Liver (tissue), 9 donors: Measurements from ENCODE around the gene PARD3. TPM values are rescaled to one million over a fixed set of nuclear protein-coding genes. Genes with fewer than 3 reads are reported as not detected.

ENCODE experiments used
- DNase-seq: peaks from one replicate; pipeline ENCODE4 v3.0.0-alpha.2; 2017; ENCODE audit warnings: low spot score
- H3K27ac ChIP-seq, 2 donors: one replicate each; pipeline ENCODE4 v1.7.0; 2013; ENCODE audit warnings: inconsistent platforms in 2 of 2, low read length in 2 of 2, control low read depth in 1 of 2, low read depth in 1 of 2, mild to moderate bottlenecking in 1 of 2
- H3K27me3 ChIP-seq, 4 donors: one replicate each; pipeline versions ENCODE4 v1.6.1 to v1.7.0; 2013; ENCODE audit warnings: low read length in 3 of 4, inconsistent platforms in 1 of 4, mild to moderate bottlenecking in 1 of 4, moderate library complexity in 1 of 4; ENCODE audit not compliant: control insufficient read depth in 4 of 4, insufficient read depth in 4 of 4
- H3K36me3 ChIP-seq, 4 donors: one replicate each; pipeline versions ENCODE4 v1.6.1 to v1.7.0; 2013; ENCODE audit warnings: low read length in 3 of 4, mild to moderate bottlenecking in 3 of 4, low read depth in 1 of 4, moderate library complexity in 1 of 4; ENCODE audit not compliant: control insufficient read depth in 4 of 4, insufficient read depth in 3 of 4
- H3K4me1 ChIP-seq, 4 donors: one replicate each; pipeline versions ENCODE4 v1.6.1 to v1.7.0; 2013; ENCODE audit warnings: low read length in 3 of 4, mild to moderate bottlenecking in 3 of 4, moderate library complexity in 1 of 4; ENCODE audit not compliant: control insufficient read depth in 4 of 4, insufficient read depth in 4 of 4
- H3K4me3 ChIP-seq, 3 donors: one replicate each; pipeline versions ENCODE4 v1.6.1 to v1.7.0; 2013; ENCODE audit warnings: low read length in 3 of 3, control low read depth in 1 of 3, low read depth in 1 of 3, mild to moderate bottlenecking in 1 of 3
- H3K9ac ChIP-seq, 2 donors: one replicate each; pipeline ENCODE4 v1.7.0; 2013; ENCODE audit warnings: low read length in 2 of 2, mild to moderate bottlenecking in 2 of 2, moderate library complexity in 2 of 2, control low read depth in 1 of 2, low read depth in 1 of 2
- H3K9me3 ChIP-seq, 4 donors: one replicate each; pipeline versions ENCODE4 v1.6.1 to v1.7.0; 2013; ENCODE audit warnings: low read length in 3 of 4; ENCODE audit not compliant: control insufficient read depth in 4 of 4
- ATF3 ChIP-seq: IDR thresholded peaks from 2 replicates; pipeline ENCODE4 v1.6.1; 2016; ENCODE audit warnings: antibody characterized with exemption
- CTCF ChIP-seq: fragments of 150-350 bp; IDR thresholded peaks from 2 replicates; pipeline ENCODE4 v1.5.1; 2017; ENCODE audit warnings: improper control_type of control experiment, low read depth, low read length; ENCODE audit not compliant: missing input control
- EGR1 ChIP-seq, 2 donors: IDR thresholded peaks; 2 replicates each; pipeline ENCODE4 v1.6.1; 2016 to 2018; ENCODE audit warnings: antibody characterized with exemption in 2 of 2, low read depth in 2 of 2
- FOXA1 ChIP-seq: IDR thresholded peaks from 2 replicates; pipeline ENCODE4 v1.6.1; 2016; ENCODE audit warnings: antibody characterized with exemption
- FOXA2 ChIP-seq: IDR thresholded peaks from 2 replicates; pipeline ENCODE4 v1.6.1; 2016; ENCODE audit warnings: antibody characterized with exemption
- HNF4A ChIP-seq, 2 donors: conservative IDR thresholded peaks; 2 replicates each; pipeline ENCODE4 v1.6.1; 2016; ENCODE audit warnings: antibody characterized with exemption in 2 of 2, mild to moderate bottlenecking in 2 of 2
- HNF4G ChIP-seq: IDR thresholded peaks from 2 replicates; pipeline ENCODE4 v1.6.1; 2016; ENCODE audit warnings: antibody characterized with exemption
- JUND ChIP-seq, 2 donors: IDR thresholded peaks; 2 replicates each; pipeline ENCODE4 v1.6.1; 2016; ENCODE audit warnings: antibody characterized with exemption in 2 of 2
- MAX ChIP-seq: IDR thresholded peaks from 2 replicates; pipeline ENCODE4 v1.6.1; 2016; ENCODE audit warnings: antibody characterized with exemption
- NR2F2 ChIP-seq: IDR thresholded peaks from 2 replicates; pipeline ENCODE4 v1.6.1; 2016; ENCODE audit warnings: antibody characterized with exemption
- RAD21 ChIP-seq, 2 donors: IDR thresholded peaks; 2 replicates each; pipeline ENCODE4 v1.6.1; 2016; ENCODE audit warnings: antibody characterized with exemption in 2 of 2, mild to moderate bottlenecking in 2 of 2
- REST ChIP-seq: IDR thresholded peaks from 2 replicates; pipeline ENCODE4 v1.6.1; 2016; ENCODE audit warnings: antibody characterized with exemption, mild to moderate bottlenecking
- RXRA ChIP-seq, 2 donors: IDR thresholded peaks; 2 replicates each; pipeline ENCODE4 v1.6.1; 2017 to 2018; ENCODE audit warnings: antibody characterized with exemption in 2 of 2, mild to moderate bottlenecking in 1 of 2
- SP1 ChIP-seq: IDR thresholded peaks from 2 replicates; pipeline ENCODE4 v1.6.1; 2018; ENCODE audit warnings: antibody characterized with exemption, mild to moderate bottlenecking
- TAF1 ChIP-seq: conservative IDR thresholded peaks from 2 replicates; pipeline ENCODE4 v1.6.1; 2016; ENCODE audit warnings: antibody characterized with exemption, mild to moderate bottlenecking
- YY1 ChIP-seq: IDR thresholded peaks from 2 replicates; pipeline ENCODE4 v1.6.1; 2016; ENCODE audit warnings: antibody characterized with exemption, mild to moderate bottlenecking
- ZBTB33 ChIP-seq: IDR thresholded peaks from 2 replicates; pipeline ENCODE4 v1.6.1; 2016; ENCODE audit warnings: antibody characterized with exemption
- WGBS: extraction: QIAGEN DNeasy Blood & Tissue Kit; methylation state at CpG from one replicate; pipeline ENCODE4 v1.1.7; 2013; 5-methylcytosine and 5-hydroxymethylcytosine counted together
- polyA plus RNA-seq, 2 donors: library from polyadenylated mRNA; stranded (reverse) in 1 of 2; unstranded in 1 of 2; fragments of 200-250 nt in 1 of 2; fragments of >200 nt in 1 of 2; fragmentation: Nextera tagmentation in 1 of 2; extraction: Ambion mirVana in 1 of 2; gene quantifications; one replicate each; pipeline versions ENCODE4 v1.2.1 to v1.2.3, GENCODE V29; 2013 to 2015
- total RNA-seq, 2 donors: library from RNA; depleted of rRNA; stranded (reverse); fragments of >200 nt; gene quantifications; one replicate each; pipeline ENCODE4 v1.2.3, GENCODE V29; 2014
- donor health status: healthy.
- donor health status: healthy.
- donor health status: healthy.
- donor health status: healthy.
- donor health status: healthy.

Gene PARD3
- total and polyA plus RNA-seq, 4 donors = 12.3 to 43.8 (median 13.5) TPM

GRCh38 chr10:34505338-34505737 is 309.8 kb downstream of the PARD3 start:
- H3K9ac ChIP-seq = no peak overlapping the region
- H3K9me3 ChIP-seq = no peaks in the 10 kb centered on the region
- peaks cover 2 to 8% (median 6%) of the 10 kb centered on the region in 4 donors for H3K4me1 ChIP-seq
- H3K36me3 ChIP-seq = no peaks in the 10 kb centered on the region
- DNase-seq = no peak
- H3K4me3 ChIP-seq = no peak overlapping the region
- no peak overlapping the region for H3K27ac ChIP-seq
- WGBS = 94% methylated on average over 2 of the region's 2 CpGs
- TF ChIP-seq REST (no peak), ATF3 (no peak), CTCF (no peak), NR2F2 (no peak), ZBTB33 (no peak), SP1 (no peak), RXRA (IDR thresholded peaks at IDR 0.05) (no peak), HNF4A (conservative IDR thresholded peaks at IDR 0.05) (no peak), RAD21 (IDR thresholded peaks at IDR 0.05) (no peak), FOXA1 (no peak), YY1 (no peak), HNF4G (no peak), FOXA2 (no peak), EGR1 (IDR thresholded peaks at IDR 0.05; ENCODE audit: low read depth in 2 of 2) (no peak), MAX (no peak), TAF1 (no peak)
- no peaks in the 10 kb centered on the region for H3K27me3 ChIP-seq

- no peak overlapping the region for H3K27ac ChIP-seq
- peaks cover 2 to 8% (median 6%) of the 10 kb centered on the region in 4 donors for H3K4me1 ChIP-seq
- DNase-seq = no peak
- no peak overlapping the region for H3K9ac ChIP-seq
- no peaks in the 10 kb centered on the region for H3K27me3 ChIP-seq
- no peaks in the 10 kb centered on the region for H3K36me3 ChIP-seq
- H3K4me3 ChIP-seq = no peak overlapping the region
- TF ChIP-seq HNF4G = no peak
- TF ChIP-seq NR2F2 = no peak
- no peak for TF ChIP-seq TAF1
- no peak for TF ChIP-seq HNF4A (conservative IDR thresholded peaks at IDR 0.05)
- TF ChIP-seq YY1 = no peak
- TF ChIP-seq MAX = no peak
- peak in 1 of 2 donors; percentile 14 for TF ChIP-seq JUND (IDR thresholded peaks at IDR 0.05)
- 38% methylated on average over 3 of the region's 3 CpGs for WGBS
- H3K9me3 ChIP-seq = no peaks in the 10 kb centered on the region
These were observed 310.6 kb downstream of the PARD3 start for GRCh38 chr10:34504534-34504933.
